GM12801 (cell line): Measurements from ENCODE around the gene SNRNP40.

Experiments used
- TF ChIP-seq, protein P1 (sequence below): IDR thresholded peaks from one replicate; pipeline ENCODE4 v1.5.1; 2011; ENCODE audit warnings: control low read depth; ENCODE audit not compliant: insufficient read length; ENCODE audit errors: extremely low read depth

SNRNP40 gene

DNA sequence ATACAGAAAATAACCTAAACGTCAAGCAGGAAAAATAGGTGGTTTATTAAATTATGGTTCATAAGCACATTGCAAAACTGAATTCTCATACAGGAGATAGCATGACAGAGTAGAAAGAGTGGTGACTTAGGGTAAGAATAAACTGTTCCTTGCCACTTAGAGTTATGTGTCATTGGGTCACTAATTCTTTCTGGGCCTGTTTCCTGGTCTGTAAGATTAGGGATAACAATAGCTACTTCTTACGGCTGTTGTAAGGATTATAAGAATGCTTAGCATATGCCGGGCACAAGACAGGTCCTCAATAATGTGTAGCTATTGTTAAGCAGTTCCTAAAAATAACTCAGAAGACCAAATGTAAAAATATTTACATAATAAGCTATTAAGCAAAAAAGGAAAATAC lies 24.2 kb downstream of the SNRNP40 start:
- TF ChIP-seq, protein P1, sequence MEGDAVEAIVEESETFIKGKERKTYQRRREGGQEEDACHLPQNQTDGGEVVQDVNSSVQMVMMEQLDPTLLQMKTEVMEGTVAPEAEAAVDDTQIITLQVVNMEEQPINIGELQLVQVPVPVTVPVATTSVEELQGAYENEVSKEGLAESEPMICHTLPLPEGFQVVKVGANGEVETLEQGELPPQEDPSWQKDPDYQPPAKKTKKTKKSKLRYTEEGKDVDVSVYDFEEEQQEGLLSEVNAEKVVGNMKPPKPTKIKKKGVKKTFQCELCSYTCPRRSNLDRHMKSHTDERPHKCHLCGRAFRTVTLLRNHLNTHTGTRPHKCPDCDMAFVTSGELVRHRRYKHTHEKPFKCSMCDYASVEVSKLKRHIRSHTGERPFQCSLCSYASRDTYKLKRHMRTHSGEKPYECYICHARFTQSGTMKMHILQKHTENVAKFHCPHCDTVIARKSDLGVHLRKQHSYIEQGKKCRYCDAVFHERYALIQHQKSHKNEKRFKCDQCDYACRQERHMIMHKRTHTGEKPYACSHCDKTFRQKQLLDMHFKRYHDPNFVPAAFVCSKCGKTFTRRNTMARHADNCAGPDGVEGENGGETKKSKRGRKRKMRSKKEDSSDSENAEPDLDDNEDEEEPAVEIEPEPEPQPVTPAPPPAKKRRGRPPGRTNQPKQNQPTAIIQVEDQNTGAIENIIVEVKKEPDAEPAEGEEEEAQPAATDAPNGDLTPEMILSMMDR = no peak

DNA sequence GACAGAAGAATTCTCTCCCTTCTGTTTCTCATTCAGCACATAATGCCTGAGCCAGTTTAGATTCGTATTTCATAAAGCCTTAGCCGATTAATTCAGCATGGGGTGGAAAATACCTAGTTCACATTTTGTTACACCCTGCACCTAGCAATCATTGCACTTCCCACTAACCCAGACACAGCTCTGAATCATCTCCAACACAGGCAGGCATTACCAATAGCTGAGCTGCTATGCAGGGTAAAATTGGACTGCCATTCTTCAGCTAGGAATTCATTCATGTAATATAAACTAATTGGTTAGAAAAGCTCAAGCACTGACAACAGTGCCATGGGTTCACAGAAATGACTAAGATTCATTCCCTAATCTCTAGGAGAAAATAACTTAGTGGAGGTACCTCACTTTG lies 30.0 kb downstream of the SNRNP40 start:
- TF ChIP-seq, protein P1 = no peak

DNA sequence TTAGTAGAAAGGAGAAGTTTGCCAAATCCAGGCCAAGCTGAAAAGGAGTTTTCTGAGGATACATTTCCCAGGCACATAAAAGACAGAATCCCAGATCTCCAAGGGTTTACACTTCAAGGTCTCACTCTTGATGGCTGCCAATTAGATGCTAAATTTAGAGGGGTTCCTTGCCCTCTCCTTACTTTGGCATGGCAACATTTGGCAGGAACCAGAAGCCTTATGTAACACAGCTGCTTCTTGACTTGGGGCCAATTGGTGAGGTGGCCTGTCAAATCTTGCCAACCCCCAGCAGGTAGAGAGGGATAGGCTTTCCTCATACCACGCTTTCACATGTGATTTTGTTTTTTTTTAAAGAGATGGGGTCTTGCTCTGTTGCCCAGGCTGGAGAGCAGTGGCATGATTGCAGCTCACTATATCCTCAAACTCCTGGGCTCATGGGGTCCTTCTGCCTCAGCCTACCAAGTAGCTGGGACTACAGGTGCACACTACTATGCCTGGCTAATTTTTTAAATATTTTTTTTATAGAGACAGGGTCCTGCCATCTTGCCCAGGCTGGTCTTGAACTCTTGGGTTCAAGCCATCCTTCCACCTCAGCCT lies 31.7 kb downstream of the SNRNP40 start:
- TF ChIP-seq, protein P1 = no peak

DNA sequence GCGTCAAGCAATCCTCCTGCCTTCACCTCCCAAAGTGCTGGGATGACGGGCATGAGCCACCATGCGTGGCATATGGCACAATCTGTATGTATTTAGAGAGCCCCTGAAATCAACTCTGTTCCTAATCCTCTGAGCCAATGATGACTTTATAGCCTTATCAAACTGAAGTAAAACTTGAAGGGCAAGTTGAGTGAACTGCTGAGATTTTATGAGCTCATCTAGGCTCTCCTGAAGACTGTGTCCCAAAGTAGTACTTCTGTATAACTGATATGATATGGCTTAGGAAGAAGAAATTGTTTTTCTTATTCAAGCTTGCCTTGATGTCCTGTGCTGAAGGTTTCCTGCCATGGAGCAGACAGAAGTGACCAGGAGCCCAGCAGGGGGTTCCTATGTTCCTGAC lies 33.2 kb downstream of the SNRNP40 start:
- TF ChIP-seq, protein P1 = no peak

DNA sequence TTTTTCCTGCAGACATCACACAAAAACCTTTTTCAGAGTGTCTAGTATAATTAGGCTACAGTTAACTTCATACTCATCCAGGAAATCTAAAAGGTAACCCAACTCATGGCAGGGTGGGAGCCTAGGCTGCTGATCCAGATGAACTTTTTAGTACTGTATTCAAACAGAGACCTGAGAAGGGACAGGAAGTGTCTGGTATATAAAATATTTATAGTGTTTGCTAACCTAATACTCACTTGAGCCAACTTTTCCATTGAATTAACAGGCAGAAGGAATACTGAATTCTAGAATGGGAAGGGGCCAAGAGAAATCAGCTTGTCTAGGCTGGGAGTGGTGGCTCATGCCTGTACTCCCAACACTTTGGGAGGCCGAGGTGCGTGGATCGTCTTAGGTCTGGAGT lies 34.7 kb downstream of the SNRNP40 start:
- TF ChIP-seq, protein P1 = no peak

DNA sequence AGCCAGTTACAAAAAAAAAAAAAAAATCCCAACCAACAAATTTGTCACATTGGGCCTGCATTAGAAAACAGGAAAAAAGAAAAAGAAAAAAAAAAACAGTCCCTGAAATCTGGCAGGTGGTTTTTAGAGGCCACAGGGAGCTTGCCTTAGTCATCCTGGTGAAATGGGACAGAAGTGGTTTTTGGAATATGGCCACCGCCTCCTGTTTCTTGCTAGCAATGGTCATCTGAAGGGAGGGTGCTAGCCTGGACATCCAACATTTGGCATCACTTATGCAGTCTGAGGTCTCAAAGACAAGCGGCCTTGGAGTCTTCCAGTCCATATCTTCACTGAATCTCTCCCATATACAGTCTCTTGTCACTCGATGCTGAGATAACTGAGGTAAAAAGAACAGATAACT lies 36.8 kb downstream of the SNRNP40 start:
- TF ChIP-seq, protein P1 = no peak

DNA sequence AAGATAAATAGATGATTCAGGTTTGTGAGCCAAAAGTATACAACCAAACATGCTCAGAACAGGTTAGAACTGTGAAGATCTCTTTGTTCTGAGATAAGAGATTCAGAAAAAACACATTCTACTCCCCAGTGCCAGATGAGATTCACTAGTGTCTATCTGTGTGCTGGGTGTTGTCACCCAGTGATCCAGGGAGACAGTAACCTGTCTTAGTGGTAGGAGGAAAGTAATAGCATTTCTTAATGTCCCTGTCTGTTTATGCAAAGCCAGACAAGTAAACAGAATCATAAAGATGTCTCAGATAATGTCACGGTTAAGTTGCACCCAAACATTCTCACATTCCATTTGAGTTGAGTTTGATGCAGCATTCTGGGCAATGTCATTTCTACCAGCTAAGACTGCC lies 38.0 kb downstream of the SNRNP40 start:
- TF ChIP-seq, protein P1 = no peak
